Transverse colon (tissue), 4 donors: ENCODE results near the gene CAMTA1.

Experiments
- CTCF ChIP-seq, 5 experiments: fragments of 200-600 bp in 3 of 5; fragments of 450-650 bp in 2 of 5; sonication (generic) in 3 of 5; IDR thresholded peaks; 1 replicate in 2 of 5; 2 replicates in 3 of 5; pipeline ENCODE4 v1.5.1; 2016 to 2017; ENCODE audit warnings: antibody characterized with exemption in 5 of 5, inconsistent platforms in 3 of 5, mild to moderate bottlenecking in 2 of 5, moderate library complexity in 1 of 5
- POLR2A ChIP-seq: fragments of 450-650 bp; IDR thresholded peaks from one replicate; pipeline ENCODE4 v1.6.1; 2016; ENCODE audit warnings: antibody characterized with exemption, mild to moderate bottlenecking, moderate library complexity
- POLR2AphosphoS5 ChIP-seq, 3 donors: sonication (generic); formaldehyde crosslinking; IDR thresholded peaks; one replicate each; pipeline ENCODE4 v1.6.1; 2016; ENCODE audit warnings: antibody characterized with exemption in 3 of 3

- TF ChIP-seq POLR2A: no peak
- TF ChIP-seq CTCF (IDR thresholded peaks at IDR 0.05): no peak
- no peak for TF ChIP-seq POLR2AphosphoS5 (IDR thresholded peaks at IDR 0.05)
Measured at GRCh38 chr1:6904476-6905170, 119.4 kb downstream of the CAMTA1 start.
